Hematopoietic multipotent progenitor cell (in vitro differentiated cells): ENCODE measurements around the gene AQR. TPM values are rescaled to one million over a fixed set of nuclear protein-coding genes. Genes with fewer than 3 reads are reported as not detected.
"Not testable (repeated sequence)": the region's sequence is repeated elsewhere in the genome, so short reads cannot be mapped to it uniquely, and the experiment has no call there.

Experiments used
- DNase-seq, 3 donors: peaks; one replicate each; pipeline ENCODE4 v3.0.0-alpha.2; 2011 to 2015; ENCODE audit warnings: low read depth in 2 of 3, low spot score in 2 of 3
- total RNA-seq: library from RNA; depleted of rRNA; stranded (reverse); fragments of >200 nt; gene quantifications from one replicate; pipeline ENCODE4 v1.2.3, GENCODE V29; 2012

AQR gene
- 12.1 TPM for total RNA-seq

DNA sequence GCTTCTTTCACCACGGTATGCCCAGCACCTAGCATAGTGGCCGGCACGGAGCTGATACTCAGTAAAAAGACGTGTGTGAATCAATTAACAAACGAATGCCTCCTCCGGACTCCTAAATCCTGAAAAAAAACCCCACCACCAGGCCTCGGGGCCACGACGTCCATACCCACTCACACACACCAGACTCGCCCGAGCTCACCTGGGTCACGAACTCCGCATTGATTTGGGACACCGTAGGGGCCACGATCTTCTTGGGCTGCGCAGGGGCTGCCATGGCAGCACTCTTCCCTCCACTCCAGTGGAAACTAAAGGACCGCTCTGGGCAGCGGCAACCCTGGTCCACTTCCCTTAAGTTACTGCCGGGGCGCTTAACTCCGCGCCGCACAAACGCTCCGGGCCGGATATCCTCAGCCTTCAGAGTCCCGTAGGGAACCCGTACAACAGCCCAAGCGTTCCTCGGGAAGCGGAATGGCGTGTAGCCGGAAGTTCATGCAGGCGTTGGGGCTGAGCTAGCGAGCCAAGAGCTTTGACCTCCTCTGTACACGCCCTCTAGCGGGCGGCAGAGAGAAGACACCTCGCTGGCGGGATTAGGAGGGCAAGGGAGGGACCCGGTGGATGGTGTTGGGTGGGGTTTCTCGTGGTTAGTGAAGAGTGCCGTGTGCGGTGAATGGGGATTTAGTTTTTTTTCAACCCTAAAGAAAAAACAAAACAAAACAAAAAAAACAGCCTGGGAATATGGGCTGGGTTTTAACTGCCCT is at the start of gene AQR:
AQR (minus strand) TSS at position 403 of the 758 bp plus-strand sequence; CDS start at position 274, 129 bp downstream.
- peak; percentile 74 to 98 (median 95) for DNase-seq

DNA sequence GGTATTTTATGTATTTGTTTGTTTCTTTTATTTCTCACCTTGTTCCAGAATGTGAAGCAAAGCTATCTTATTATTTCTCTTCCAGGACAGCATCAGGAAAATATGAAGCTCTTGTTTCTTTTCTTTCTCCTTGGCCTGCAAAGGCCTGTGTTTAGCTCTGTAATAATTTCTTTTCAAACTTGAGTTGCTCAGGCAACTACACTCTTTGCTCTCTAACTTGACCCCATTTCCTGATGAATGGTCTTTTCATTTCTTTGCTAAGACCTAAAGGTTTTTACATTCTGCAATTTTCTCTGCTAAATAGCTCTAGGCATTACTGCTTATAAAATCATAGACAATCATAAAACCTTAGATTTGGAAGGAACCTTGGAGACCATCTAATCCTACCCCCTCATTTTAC is 44.7 kb upstream of the AQR start:
- no peak for DNase-seq

DNA sequence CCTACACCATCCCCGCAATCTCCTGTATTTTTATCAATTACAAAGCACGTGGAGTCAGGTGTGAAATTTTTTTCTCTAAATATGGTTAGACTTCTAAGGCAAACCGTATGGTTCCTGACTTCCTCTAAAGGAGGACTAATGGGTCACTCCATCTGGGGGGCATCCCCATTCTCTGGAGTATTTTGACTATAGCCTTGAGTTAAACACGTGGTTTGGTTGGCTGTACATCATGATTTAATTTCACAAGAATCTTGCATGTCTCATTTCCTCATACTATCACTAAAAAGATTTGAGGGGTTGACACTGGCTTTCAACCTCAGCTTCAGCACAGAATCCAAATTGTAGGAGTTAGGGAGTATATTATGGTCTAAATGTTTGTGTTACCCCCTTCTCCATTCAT is 43.8 kb upstream of the AQR start:
- DNase-seq: no peak

DNA sequence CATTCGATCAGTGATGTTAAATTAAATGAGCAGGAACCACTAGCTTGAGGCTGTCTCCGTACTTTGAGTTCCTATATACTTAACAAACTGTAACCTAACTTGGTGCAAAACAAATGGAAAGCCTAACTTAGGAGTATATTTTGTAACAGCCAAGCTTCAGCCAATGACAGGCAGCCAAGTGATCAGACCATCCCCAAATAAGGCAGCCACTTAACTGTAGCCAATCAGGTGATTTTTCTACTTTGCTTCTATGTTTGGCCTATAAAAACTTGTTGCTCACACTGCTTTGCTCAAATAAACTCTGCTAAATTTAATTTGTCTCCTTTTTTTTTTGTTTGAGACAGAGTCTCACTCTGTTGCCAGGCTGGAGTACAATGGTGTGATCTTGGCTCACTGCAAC is 37.9 kb upstream of the AQR start:
- DNase-seq: no peak

DNA sequence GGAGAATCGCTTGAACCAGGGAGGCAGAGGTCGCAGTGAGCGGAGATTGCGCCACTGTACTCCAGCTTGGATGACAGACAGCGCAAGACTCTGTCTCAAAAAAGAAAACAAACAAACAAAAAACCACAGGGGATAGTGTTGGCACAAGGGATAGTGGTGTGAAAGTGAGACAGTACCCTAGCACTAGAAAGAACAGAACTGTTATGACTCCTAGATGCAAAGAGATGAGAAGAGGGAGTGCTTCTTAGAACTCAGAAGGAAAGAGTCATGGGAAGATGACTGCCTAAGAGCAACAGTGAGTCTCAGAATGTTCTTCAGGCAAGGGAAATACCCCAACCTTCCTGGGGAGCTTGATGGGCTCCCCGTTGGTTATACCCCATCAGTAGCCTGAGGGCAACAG is 36.4 kb upstream of the AQR start:
- no peak for DNase-seq

DNA sequence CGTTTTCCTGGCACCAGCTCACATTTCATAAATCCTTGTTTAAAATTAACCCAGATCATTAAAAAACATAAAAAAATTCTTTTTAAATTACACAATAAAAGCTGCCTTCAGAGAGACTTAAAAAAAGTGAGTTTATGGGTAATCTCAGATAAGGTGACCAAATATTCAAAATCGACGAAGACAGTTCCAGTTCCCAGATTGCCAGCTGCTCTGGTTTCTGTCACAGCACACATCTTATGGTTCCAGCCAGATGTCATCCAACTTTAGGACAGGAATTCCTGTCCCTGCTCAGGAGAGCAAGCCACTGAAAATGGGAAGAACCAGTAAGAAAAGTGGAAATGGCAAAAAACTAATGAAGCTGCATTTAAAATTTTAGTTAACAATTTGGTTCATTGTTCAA is 34.4 kb upstream of the AQR start:
- DNase-seq: no peak

DNA sequence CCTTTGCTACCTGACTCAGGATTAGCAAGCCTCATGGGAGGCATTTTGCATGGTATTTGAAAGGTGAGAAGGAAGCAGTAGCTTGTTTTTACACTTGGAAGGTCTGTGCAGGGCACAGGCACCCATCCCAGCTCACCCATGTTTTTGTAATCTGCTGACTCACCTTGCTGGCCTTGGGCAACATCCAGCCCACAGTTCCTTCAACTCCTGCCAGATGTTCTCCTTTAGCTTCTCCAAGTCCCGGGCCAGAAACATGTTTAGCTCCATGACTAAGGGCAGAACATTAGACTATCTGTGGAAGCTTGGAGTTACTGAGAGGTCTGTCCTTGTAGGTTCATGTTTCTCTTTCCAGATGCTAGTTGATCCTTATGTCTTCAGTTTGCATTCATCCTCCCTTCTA is 31.0 kb upstream of the AQR start:
- DNase-seq: no peak

DNA sequence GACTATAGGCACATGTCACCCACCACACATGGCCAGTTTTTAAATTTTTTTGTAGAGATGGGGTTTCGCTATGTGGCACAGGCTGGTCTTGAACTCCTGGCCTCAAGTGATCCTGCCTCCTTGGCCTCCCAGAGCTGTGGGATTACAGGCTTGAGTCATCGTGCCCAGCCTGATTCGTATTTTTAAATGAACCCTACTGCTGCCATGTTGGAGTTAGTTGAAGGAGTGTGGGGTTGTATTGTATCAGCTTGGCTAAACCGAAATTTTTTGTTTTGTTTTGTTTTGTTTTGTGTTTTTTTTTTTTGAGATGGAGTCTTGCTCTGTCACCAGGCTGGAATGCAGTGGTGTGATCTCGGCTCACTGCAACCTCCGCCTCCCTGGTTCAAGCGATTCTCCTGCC is 30.4 kb upstream of the AQR start:
- DNase-seq: no peak

DNA sequence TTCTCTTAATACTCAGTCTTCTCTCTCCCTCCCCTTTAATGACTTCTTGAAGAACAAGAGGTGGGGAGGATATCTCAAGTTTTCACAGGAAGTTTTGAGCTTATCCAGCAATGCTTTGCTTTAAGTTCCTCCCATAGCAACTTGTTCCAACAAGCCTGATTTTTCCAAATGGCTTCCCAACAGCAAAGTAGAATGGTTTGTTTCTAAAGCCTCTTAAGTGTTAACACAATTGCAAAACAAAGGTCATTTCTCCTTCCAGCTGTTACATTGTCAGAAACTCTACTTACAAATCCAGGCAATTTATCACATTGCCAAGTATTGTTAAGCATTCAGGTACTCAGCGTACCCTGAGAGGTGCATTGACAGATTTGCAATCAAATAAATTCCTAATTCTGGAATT is 25.4 kb upstream of the AQR start:
- no peak for DNase-seq

DNA sequence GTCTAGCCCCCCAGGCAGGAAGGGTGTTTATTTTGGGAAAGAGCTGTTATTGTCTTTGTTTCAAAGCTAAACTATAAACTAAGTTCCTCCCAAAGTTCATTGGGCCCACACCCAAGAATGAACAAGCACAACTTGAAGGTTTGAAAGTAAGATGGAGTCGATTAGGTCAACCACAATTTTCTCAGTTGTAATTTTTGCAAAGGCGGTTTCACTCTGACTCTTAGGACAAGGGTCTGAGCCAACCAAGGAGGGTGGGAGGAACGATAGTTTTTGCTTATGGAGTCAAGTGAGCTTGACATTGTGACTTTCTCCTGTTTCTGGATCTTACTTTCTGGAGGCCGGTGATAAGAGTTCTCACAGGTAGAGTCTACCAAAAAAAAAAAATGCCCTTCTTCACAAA is 24.3 kb upstream of the AQR start:
- no peak for DNase-seq

DNA sequence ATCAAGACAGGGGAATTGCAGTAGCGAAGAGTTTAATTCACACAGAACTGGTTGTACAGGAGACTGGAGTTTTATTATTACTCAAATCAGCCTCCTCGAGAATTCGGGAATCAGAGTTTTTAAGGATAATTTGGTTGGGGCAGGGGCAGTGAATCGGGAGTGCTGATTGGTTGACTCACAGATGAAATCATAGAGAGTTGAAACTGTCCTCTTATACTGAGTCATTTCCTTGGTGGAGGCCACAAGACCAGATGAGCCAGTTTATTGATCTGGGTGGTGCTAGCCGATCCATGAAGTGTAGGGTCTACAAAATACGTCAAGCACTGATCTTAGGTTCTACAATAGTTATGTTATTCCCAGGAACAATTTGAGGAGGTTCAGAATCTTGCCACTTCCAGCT is 23.9 kb upstream of the AQR start:
- DNase-seq: no peak

DNA sequence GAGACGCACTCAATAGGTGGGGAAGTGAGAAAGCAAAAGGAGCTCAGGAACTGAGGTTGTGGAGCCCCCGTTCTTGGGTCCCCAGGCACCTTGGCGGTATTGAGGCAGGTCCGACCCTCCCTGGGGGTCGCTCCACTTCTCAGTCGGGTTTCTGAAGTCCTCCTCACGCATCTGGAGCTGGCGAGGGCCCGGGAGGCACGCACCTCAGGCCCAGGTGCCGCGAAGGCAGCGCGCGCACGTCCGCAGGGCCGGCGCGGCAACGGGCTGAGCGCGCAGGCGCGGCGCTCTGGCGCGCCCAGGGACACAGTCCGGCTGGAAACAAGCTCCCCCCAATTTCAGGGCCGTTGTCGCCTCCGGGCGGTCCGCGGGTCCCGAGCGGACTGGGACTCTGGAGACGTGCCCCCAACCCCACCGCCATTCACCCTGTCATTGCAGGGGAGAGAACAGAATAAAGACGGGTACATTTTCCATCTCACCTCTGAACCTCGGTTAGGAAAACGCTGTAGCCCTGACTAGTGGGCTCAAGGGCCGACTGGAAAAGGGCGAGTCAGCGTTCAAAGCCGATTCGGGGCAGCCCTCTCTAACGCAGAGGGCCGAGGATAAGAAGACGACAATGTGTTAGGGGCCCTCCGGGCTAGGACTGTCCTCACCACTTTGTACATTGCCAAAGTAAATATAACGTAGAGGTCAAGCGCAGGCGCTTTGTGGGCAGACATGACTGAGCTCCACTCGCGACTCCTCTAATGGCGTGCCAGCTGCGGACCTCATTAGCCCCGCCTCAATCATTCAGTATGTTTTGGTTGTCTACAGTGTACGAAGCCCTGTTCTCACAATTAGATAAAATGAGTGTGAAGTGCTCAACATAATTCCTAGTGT is 18.7 kb upstream of the AQR start, which contains the start of gene ZNF770:
ZNF770 (minus strand) TSS at position 261 of the 876 bp plus-strand sequence. CDS start 4,853 bp downstream, outside the sequence.
- peak; percentile 84 to 87 (median 84) for DNase-seq

DNA sequence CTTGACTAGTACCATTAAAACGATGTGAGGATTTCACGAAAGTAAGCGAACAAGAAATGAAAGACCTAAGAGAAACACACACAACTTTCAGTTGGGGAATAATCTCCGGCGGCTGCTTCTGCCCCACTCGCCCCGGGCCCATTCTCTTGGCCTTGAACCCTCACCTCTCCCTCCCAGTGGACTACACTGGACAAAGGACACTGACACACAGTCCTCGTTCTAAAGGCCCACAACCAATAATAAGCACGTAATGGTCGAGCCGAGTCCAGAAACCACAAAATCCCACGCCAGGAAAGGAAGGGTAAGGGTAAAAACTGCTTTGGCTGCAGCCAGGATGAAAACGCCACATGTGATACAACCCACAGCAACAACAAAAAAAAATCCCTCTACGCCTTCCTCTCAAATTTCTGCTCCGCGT is 18.1 kb upstream of the AQR start:
- no peak for DNase-seq

DNA sequence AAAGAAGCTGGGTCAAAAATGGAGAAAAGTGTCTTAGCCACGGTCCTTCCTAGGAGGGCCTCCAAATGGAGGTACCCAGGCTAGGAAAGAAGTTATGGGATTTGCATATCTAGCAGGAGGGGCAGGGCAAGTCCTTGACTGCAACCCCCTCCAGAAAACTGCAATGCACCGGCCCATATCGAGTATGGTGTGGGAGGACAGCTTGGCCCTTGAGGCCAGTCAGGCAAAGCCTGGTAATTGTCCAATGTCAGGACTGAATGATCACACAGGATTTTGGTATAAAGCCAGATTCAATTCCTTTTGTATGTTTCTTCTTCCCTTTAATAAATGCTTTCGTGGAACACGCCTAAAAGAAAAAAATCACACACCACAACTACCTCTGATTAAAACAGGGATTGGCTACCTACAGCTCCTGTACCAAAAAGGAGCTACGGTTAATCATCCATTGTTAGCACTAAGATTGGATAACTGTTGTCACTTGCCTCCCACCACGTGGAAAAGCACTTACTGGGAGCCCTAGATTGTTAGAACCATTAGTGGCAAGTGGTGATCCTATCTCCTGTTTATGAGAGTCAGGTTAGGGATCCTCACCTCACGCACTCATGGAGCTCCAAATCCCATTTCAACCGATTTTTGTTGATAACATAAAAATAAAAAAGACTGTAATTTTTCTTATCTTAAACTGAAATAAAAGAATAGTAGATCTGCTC is 17.4 kb upstream of the AQR start:
- no peak for DNase-seq

DNA sequence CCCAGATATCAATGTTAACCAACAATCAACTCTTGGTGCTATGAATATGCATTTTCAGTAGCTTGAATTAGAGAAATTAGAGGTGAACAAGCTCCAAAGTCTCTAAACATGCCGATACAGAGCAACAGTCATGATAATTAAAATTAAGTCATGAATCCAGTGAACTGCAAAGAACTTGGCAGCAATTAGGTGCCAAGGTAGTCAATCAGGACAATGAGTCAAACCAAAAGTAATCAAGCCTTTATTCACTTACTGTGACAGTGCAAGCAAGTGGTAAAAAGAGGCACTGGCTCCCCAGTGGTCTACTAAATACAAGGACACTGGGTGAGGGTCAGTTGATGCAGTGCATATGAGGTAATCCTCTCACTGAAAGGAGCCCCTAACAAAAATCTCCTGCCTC is 16.8 kb upstream of the AQR start:
- DNase-seq: no peak

DNA sequence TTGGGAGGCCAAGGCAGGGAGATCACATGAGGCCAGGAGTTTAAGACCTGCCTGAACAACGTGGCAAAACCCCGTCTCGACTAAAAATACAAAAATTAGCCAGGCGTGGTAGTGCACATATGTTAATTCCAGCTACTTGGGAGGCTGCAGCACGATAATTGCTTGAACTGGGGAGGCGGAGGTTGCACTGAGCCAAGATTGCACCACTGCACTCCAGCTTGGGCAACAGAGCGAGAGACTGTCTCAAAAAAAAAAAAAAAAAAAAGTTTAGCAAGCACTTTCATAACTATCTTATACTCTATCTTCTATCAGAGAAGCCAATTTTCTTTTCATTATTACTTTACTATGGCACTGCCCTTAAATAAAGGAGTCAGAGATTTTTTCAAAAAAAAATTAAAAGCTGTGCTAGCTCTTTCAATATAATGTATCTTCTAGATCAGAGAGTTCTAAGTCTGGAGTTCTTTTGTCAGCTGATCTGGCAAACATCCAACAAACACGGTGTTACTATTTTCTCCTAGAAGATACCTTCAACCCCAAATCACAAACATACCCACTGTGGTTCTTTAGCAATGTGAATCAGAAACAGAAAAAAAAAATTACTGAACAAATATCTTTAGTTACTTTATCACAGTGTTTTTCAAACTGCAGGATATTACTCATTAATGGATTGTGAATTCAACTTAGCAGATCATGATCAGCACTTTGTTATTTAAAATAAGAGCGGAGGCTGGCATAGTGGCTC is 15.5 kb upstream of the AQR start:
- no peak for DNase-seq

DNA sequence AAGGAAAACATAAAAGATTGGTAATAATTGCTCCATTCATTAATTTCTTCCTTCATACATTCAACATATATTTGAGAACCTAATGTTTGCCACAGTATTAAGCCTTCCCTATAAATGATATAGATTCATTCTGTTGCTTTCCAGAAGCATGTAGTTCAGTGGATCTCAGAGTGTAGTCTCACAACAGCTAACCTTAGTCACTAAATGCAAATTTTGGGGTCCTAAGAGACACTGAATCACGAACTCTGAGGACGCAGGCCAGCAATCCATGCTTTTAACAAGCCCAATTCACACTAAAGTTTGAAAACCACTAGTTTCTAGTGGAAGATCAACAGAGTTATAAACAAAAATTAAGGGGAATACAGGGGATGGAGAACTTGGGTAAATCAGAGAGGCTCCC is 7.2 kb upstream of the AQR start:
- DNase-seq: no peak

DNA sequence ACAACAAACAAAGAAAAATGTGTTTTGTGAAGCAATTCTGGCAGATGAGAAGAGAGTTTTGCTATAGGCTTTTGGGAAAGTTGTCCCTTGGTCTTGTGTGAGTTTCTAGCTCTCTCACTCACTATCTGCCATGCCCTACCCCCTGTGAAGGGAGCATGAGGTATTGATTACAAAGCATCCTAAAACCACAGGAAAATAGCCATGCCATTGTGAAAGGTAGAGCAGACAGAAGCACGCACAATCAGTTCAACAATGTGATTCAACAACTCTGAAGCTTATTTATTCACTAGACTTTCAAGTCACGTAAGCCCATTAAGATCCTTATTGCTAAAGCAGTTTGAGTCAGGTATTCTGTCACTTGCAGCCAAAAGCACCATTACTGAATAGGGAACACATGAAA is 6.5 kb upstream of the AQR start:
- DNase-seq: no peak

DNA sequence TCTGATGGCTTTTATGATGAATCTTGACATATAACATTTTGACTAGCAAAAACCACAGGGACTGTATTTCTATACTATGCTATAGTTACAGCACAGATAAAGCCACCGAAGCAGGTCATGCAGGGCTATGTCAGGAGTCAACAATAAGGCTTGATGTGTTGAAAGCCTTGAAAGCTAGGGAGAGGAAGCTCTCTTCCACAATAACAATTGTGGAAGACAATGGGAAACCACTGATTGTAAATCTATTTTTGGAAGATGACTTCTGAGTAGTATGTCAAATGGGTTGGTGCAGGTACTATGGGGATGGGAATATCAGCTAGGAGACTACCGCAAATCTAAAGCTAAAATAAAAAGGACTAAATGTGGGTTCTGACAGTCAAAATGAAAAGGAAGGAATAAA is 4.0 kb upstream of the AQR start:
- DNase-seq: no peak

DNA sequence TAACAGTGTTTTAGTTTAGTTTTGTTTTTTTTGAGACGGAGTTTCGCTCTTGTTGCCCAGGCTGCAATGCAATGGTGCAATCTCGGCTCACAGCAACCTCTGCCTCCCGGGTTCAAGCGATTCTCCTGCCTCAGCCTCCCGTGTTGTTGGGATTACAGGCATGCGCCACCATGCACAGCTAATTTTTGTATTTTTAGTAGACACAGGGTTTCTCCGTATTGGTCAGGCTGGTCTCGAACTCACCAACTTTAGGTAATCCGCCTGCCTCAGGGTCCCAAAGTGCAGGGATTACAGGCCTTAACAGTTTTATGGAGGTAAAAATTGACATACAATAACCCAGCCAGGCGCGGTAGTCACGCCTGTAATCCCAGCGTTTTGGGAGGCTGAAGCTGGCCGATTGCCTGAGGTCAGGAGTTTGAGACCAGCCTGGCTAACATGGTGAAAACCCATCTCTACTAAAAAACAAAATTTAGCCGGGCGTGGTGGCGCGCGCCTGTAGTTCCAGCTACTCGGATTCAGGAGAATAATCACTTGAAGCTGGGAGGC is 629 bp upstream of the AQR start:
- DNase-seq: not testable (repeated sequence)
